HEK293 (cell line): ENCODE data around the gene AP2M1.

Experiments used
- GLI2 ChIP-seq: fragments of 450-650 bp; formaldehyde crosslinking; IDR thresholded peaks from 2 replicates; pipeline ENCODE4; 2017; ENCODE audit warnings: missing biosample characterization, missing genetic modification characterization, low read depth, borderline replicate concordance
- GLIS2 ChIP-seq: fragments of 450-650 bp; formaldehyde crosslinking; IDR thresholded peaks from 2 replicates; pipeline ENCODE4 v1.5.1; 2016; ENCODE audit warnings: missing biosample characterization, missing genetic modification characterization
- HOXD13 ChIP-seq: sonication (generic); formaldehyde crosslinking; IDR thresholded peaks from 2 replicates; pipeline ENCODE4 v1.8.0; 2022; ENCODE audit warnings: missing genetic modification reagents, borderline replicate concordance
- REPIN1 ChIP-seq: fragments of 450-650 bp; formaldehyde crosslinking; IDR thresholded peaks from 2 replicates; pipeline ENCODE4 v1.5.1; 2017; ENCODE audit warnings: missing biosample characterization, missing genetic modification characterization, low read depth
- SCRT2 ChIP-seq: fragments of 450-650 bp; formaldehyde crosslinking; IDR thresholded peaks from 2 replicates; pipeline ENCODE4 v1.5.1; 2016; ENCODE audit warnings: missing biosample characterization, missing genetic modification characterization
- ZBTB20 ChIP-seq: fragments of 450-650 bp; formaldehyde crosslinking; IDR thresholded peaks from 2 replicates; pipeline ENCODE4 v1.5.1; 2016; ENCODE audit warnings: missing biosample characterization, missing genetic modification characterization
- ZNF324 ChIP-seq: fragments of 450-650 bp; formaldehyde crosslinking; IDR thresholded peaks from 2 replicates; pipeline ENCODE4 v1.5.1; 2016; ENCODE audit warnings: missing biosample characterization, missing genetic modification characterization
- ZNF529 ChIP-seq: fragments of 450-650 bp; formaldehyde crosslinking; IDR thresholded peaks from 2 replicates; pipeline ENCODE4 v1.5.1; 2017; ENCODE audit warnings: missing genetic modification characterization, missing biosample characterization; ENCODE audit not compliant: insufficient replicate concordance
- ZNF544 ChIP-seq: fragments of 450-650 bp; formaldehyde crosslinking; IDR thresholded peaks from 2 replicates; pipeline ENCODE4 v1.5.0; 2017; ENCODE audit warnings: missing biosample characterization, missing genetic modification characterization
- ZNF596 ChIP-seq: fragments of 450-650 bp; IDR thresholded peaks from 2 replicates; pipeline ENCODE4 v1.5.0; 2018; ENCODE audit warnings: missing biosample characterization, mild to moderate bottlenecking, missing genetic modification characterization, moderate library complexity
- ZNF600 ChIP-seq: fragments of 450-650 bp; formaldehyde crosslinking; IDR thresholded peaks from 2 replicates; pipeline ENCODE4 v1.5.1; 2016; ENCODE audit warnings: missing biosample characterization, missing genetic modification characterization
- ZNF621 ChIP-seq: fragments of 450-650 bp; formaldehyde crosslinking; IDR thresholded peaks from 2 replicates; pipeline ENCODE4 v1.5.1; 2017; ENCODE audit warnings: missing biosample characterization, missing genetic modification characterization
- ZNF624 ChIP-seq: fragments of 450-650 bp; formaldehyde crosslinking; IDR thresholded peaks from 2 replicates; pipeline ENCODE4 v1.5.1; 2017; ENCODE audit warnings: missing biosample characterization, missing genetic modification characterization
- ZNF629 ChIP-seq: fragments of 450-650 bp; formaldehyde crosslinking; IDR thresholded peaks from 2 replicates; pipeline ENCODE4 v1.5.1; 2017; ENCODE audit warnings: missing biosample characterization, missing genetic modification characterization
- TF ChIP-seq, protein P1 (sequence below): fragments of 450-650 bp; formaldehyde crosslinking; IDR thresholded peaks from 2 replicates; pipeline ENCODE4 v1.5.1; 2017; ENCODE audit warnings: missing biosample characterization, missing genetic modification characterization
- TF ChIP-seq, protein P2 (sequence below): fragments of 450-650 bp; formaldehyde crosslinking; IDR thresholded peaks from 2 replicates; pipeline ENCODE4 v1.5.1; 2016; ENCODE audit warnings: missing biosample characterization, missing genetic modification characterization
- TF ChIP-seq, protein P3 (sequence below): fragments of 450-650 bp; IDR thresholded peaks from 2 replicates; pipeline ENCODE4 v1.5.1; 2018; ENCODE audit warnings: missing biosample characterization, missing genetic modification characterization
- TF ChIP-seq, protein P4 (sequence below): fragments of 450-650 bp; formaldehyde crosslinking; IDR thresholded peaks from 2 replicates; pipeline ENCODE4 v1.5.1; 2017; ENCODE audit warnings: missing biosample characterization, missing genetic modification characterization
- TF ChIP-seq, protein P5 (sequence below): fragments of 450-650 bp; formaldehyde crosslinking; IDR thresholded peaks from 2 replicates; pipeline ENCODE4 v1.5.1; 2017; ENCODE audit warnings: missing biosample characterization, missing genetic modification characterization
- TF ChIP-seq, protein P6 (sequence below): fragments of 450-650 bp; formaldehyde crosslinking; conservative IDR thresholded peaks from 2 replicates; pipeline ENCODE4 v1.5.1; 2016; ENCODE audit warnings: low read depth, missing biosample characterization, missing genetic modification characterization
- TF ChIP-seq, protein P7 (sequence below): fragments of 450-650 bp; formaldehyde crosslinking; IDR thresholded peaks from 2 replicates; pipeline ENCODE4 v1.5.1; 2016; ENCODE audit warnings: missing biosample characterization, missing genetic modification characterization

Gene AP2M1

DNA sequence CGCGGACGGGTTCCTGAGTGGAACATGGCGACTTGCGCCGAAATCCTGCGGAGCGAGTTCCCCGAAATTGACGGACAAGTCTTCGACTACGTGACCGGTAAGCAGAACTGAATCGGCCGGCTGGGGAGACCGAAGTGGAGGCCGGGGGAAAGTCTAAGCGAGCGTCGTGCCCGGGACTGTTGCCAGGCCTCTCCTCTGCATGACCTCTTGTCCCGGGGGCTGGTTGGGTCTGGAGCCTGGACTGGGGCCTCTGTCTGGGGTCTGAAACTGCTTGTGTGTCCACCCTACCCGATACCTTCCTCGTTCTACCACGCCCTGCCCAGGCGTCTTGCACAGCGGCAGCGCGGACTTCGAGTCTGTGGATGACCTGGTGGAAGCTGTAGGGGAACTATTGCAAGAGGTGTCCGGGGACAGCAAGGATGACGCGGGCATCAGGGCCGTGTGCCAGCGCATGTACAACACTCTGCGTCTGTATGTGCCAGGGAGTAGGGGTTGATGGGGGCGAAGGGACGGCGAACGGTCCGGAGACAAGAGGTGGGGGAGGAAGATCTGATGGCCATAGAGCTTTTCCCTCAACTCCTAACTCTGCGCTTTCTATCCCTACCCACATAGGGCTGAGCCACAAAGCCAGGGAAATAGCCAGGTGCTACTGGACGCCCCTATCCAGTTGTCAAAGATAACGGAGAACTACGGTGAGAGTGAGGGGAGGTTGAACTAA lies 11.7 kb downstream of the AP2M1 start, which contains the start of gene ABCF3 (continued):
- TF ChIP-seq, protein P1, sequence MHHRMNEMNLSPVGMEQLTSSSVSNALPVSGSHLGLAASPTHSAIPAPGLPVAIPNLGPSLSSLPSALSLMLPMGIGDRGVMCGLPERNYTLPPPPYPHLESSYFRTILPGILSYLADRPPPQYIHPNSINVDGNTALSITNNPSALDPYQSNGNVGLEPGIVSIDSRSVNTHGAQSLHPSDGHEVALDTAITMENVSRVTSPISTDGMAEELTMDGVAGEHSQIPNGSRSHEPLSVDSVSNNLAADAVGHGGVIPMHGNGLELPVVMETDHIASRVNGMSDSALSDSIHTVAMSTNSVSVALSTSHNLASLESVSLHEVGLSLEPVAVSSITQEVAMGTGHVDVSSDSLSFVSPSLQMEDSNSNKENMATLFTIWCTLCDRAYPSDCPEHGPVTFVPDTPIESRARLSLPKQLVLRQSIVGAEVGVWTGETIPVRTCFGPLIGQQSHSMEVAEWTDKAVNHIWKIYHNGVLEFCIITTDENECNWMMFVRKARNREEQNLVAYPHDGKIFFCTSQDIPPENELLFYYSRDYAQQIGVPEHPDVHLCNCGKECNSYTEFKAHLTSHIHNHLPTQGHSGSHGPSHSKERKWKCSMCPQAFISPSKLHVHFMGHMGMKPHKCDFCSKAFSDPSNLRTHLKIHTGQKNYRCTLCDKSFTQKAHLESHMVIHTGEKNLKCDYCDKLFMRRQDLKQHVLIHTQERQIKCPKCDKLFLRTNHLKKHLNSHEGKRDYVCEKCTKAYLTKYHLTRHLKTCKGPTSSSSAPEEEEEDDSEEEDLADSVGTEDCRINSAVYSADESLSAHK (tag by site-specific recombination): no peak
- peak; percentile 24; the same call in 1 of the 2 replicates for TF ChIP-seq GLIS2 (tag by site-specific recombination)
- TF ChIP-seq SCRT2 (tag by site-specific recombination): no peak
- no peak for TF ChIP-seq ZNF544 (tag by site-specific recombination)
- TF ChIP-seq, protein P2, sequence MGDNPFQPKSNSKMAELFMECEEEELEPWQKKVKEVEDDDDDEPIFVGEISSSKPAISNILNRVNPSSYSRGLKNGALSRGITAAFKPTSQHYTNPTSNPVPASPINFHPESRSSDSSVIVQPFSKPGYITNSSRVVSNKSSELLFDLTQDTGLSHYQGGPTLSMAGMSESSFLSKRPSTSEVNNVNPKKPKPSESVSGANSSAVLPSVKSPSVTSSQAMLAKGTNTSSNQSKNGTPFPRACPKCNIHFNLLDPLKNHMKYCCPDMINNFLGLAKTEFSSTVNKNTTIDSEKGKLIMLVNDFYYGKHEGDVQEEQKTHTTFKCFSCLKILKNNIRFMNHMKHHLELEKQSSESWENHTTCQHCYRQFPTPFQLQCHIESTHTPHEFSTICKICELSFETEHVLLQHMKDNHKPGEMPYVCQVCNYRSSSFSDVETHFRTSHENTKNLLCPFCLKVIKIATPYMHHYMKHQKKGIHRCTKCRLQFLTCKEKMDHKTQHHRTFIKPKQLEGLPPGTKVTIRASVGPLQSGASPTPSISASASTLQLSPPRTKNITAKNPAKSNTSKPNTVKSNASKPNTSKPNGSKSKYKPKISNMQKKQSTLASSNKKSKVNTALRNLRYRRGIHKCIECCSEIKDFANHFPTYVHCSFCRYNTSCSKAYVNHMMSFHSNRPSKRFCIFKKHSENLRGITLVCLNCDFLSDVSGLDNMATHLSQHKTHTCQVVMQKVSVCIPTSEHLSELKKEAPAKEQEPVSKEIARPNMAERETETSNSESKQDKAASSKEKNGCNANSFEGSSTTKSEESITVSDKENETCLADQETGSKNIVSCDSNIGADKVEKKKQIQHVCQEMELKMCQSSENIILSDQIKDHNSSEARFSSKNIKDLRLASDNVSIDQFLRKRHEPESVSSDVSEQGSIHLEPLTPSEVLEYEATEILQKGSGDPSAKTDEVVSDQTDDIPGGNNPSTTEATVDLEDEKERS (tag by site-specific recombination): 0 out of 2 replicates have a peak, but pooled peaks have one; percentile 8
- TF ChIP-seq ZNF596 (tag by site-specific recombination): no peak
- no peak for TF ChIP-seq ZNF621 (tag by site-specific recombination)
- TF ChIP-seq, protein P3, sequence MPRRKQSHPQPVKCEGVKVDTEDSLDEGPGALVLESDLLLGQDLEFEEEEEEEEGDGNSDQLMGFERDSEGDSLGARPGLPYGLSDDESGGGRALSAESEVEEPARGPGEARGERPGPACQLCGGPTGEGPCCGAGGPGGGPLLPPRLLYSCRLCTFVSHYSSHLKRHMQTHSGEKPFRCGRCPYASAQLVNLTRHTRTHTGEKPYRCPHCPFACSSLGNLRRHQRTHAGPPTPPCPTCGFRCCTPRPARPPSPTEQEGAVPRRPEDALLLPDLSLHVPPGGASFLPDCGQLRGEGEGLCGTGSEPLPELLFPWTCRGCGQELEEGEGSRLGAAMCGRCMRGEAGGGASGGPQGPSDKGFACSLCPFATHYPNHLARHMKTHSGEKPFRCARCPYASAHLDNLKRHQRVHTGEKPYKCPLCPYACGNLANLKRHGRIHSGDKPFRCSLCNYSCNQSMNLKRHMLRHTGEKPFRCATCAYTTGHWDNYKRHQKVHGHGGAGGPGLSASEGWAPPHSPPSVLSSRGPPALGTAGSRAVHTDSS (tag by site-specific recombination): no peak
- no peak for TF ChIP-seq ZNF324
- no peak for TF ChIP-seq GLI2
- TF ChIP-seq ZBTB20: no peak
- TF ChIP-seq REPIN1: no peak
- TF ChIP-seq ZNF629 (tag by site-specific recombination): peak; percentile 7; the same call in 1 of the 2 replicates
- TF ChIP-seq HOXD13 (CRISPR knock-in tag): no peak
- TF ChIP-seq, protein P4, sequence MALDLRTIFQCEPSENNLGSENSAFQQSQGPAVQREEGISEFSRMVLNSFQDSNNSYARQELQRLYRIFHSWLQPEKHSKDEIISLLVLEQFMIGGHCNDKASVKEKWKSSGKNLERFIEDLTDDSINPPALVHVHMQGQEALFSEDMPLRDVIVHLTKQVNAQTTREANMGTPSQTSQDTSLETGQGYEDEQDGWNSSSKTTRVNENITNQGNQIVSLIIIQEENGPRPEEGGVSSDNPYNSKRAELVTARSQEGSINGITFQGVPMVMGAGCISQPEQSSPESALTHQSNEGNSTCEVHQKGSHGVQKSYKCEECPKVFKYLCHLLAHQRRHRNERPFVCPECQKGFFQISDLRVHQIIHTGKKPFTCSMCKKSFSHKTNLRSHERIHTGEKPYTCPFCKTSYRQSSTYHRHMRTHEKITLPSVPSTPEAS (tag by site-specific recombination): no peak
- TF ChIP-seq, protein P5, sequence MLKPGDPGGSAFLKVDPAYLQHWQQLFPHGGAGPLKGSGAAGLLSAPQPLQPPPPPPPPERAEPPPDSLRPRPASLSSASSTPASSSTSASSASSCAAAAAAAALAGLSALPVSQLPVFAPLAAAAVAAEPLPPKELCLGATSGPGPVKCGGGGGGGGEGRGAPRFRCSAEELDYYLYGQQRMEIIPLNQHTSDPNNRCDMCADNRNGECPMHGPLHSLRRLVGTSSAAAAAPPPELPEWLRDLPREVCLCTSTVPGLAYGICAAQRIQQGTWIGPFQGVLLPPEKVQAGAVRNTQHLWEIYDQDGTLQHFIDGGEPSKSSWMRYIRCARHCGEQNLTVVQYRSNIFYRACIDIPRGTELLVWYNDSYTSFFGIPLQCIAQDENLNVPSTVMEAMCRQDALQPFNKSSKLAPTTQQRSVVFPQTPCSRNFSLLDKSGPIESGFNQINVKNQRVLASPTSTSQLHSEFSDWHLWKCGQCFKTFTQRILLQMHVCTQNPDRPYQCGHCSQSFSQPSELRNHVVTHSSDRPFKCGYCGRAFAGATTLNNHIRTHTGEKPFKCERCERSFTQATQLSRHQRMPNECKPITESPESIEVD (tag by site-specific recombination): no peak
- TF ChIP-seq, protein P6, sequence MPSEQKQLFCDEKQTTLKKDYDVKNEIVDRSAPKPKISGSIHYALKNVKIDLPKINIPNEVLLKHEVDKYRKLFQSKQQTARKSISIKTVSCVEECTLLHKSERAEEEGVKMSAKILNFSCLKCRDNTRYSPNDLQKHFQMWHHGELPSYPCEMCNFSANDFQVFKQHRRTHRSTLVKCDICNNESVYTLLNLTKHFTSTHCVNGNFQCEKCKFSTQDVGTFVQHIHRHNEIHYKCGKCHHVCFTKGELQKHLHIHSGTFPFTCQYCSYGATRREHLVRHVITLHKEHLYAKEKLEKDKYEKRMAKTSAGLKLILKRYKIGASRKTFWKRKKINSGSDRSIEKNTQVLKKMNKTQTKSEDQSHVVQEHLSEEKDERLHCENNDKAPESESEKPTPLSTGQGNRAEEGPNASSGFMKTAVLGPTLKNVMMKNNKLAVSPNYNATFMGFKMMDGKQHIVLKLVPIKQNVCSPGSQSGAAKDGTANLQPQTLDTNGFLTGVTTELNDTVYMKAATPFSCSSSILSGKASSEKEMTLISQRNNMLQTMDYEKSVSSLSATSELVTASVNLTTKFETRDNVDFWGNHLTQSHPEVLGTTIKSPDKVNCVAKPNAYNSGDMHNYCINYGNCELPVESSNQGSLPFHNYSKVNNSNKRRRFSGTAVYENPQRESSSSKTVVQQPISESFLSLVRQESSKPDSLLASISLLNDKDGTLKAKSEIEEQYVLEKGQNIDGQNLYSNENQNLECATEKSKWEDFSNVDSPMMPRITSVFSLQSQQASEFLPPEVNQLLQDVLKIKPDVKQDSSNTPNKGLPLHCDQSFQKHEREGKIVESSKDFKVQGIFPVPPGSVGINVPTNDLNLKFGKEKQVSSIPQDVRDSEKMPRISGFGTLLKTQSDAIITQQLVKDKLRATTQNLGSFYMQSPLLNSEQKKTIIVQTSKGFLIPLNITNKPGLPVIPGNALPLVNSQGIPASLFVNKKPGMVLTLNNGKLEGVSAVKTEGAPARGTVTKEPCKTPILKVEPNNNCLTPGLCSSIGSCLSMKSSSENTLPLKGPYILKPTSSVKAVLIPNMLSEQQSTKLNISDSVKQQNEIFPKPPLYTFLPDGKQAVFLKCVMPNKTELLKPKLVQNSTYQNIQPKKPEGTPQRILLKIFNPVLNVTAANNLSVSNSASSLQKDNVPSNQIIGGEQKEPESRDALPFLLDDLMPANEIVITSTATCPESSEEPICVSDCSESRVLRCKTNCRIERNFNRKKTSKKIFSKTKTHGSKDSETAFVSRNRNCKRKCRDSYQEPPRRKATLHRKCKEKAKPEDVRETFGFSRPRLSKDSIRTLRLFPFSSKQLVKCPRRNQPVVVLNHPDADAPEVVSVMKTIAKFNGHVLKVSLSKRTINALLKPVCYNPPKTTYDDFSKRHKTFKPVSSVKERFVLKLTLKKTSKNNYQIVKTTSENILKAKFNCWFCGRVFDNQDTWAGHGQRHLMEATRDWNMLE (tag by site-specific recombination): no peak
- TF ChIP-seq ZNF624: no peak
- no peak for TF ChIP-seq ZNF529
- TF ChIP-seq, protein P7, sequence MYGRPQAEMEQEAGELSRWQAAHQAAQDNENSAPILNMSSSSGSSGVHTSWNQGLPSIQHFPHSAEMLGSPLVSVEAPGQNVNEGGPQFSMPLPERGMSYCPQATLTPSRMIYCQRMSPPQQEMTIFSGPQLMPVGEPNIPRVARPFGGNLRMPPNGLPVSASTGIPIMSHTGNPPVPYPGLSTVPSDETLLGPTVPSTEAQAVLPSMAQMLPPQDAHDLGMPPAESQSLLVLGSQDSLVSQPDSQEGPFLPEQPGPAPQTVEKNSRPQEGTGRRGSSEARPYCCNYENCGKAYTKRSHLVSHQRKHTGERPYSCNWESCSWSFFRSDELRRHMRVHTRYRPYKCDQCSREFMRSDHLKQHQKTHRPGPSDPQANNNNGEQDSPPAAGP (tag by site-specific recombination): no peak
- no peak for TF ChIP-seq ZNF600 (tag by site-specific recombination)
